Fibroblast of skin of back (primary cell): ENCODE data around the gene TFG.

Source experiments
- DNase-seq: peaks from one replicate; pipeline ENCODE4 v3.0.0-alpha.2; 2013

Gene TFG

GRCh38 chr3:100756441-100756840 lies 47.1 kb downstream of the TFG start:
- no peak for DNase-seq

GRCh38 chr3:100759159-100759558 lies 49.9 kb downstream of the TFG start:
- DNase-seq, result no peak

GRCh38 chr3:100759950-100760349 lies 50.7 kb downstream of the TFG start:
- no peak for DNase-seq

GRCh38 chr3:100760377-100760776 lies 51.1 kb downstream of the TFG start:
- DNase-seq, result no peak

GRCh38 chr3:100761211-100761942 lies 52.1 kb downstream of the TFG start:
- no peak for DNase-seq

- no peak for DNase-seq
These were observed 52.7 kb downstream of the TFG start for GRCh38 chr3:100761951-100762350.

- DNase-seq, result no peak
These were observed 56.2 kb downstream of the TFG start for GRCh38 chr3:100765437-100765975.

GRCh38 chr3:100766069-100766468 lies 56.8 kb downstream of the TFG start:
- no peak for DNase-seq

GRCh38 chr3:100769693-100770092 lies 60.4 kb downstream of the TFG start:
- DNase-seq, result no peak

GRCh38 chr3:100775226-100775625 lies 65.9 kb downstream of the TFG start:
- no peak for DNase-seq

GRCh38 chr3:100775669-100776068 lies 66.4 kb downstream of the TFG start:
- DNase-seq, result no peak

GRCh38 chr3:100776097-100776729 lies 66.9 kb downstream of the TFG start:
- no peak for DNase-seq

- no peak for DNase-seq
These were observed 67.5 kb downstream of the TFG start for GRCh38 chr3:100776746-100777145.

GRCh38 chr3:100777271-100777670 lies 68.0 kb downstream of the TFG start:
- peak; percentile 83 for DNase-seq

GRCh38 chr3:100779480-100779879 lies 70.2 kb downstream of the TFG start:
- DNase-seq, result no peak

GRCh38 chr3:100780071-100780622 lies 70.9 kb downstream of the TFG start:
- no peak for DNase-seq

- peak; percentile 87 for DNase-seq
These were observed 72.0 kb downstream of the TFG start for GRCh38 chr3:100781301-100781700.

GRCh38 chr3:100782348-100782747 lies 73.1 kb downstream of the TFG start:
- DNase-seq, result no peak

GRCh38 chr3:100782906-100783305 lies 73.6 kb downstream of the TFG start:
- peak; percentile 22 for DNase-seq

GRCh38 chr3:100783619-100784018 lies 74.3 kb downstream of the TFG start:
- no peak for DNase-seq

GRCh38 chr3:100789579-100789978 lies 80.3 kb downstream of the TFG start:
- peak; percentile 71 for DNase-seq

GRCh38 chr3:100796556-100796955 lies 87.3 kb downstream of the TFG start:
- DNase-seq, result peak; percentile 38

GRCh38 chr3:100798012-100798411 lies 88.7 kb downstream of the TFG start:
- peak; percentile 24 for DNase-seq
